Ammon's horn (tissue), 1 donor: ENCODE data around the gene PWP2.
"Not testable (repeated sequence)": the region's sequence is repeated elsewhere in the genome, so short reads cannot be mapped to it uniquely, and the experiment has no call there.

Experiments used
- DNase-seq: peaks from one replicate; pipeline ENCODE4 v3.0.0-alpha.2; 2016; ENCODE audit warnings: low spot score

PWP2 gene

GRCh38 chr21:44083631-44084291 is 23.4 kb upstream of the PWP2 start:
- no peak for DNase-seq

- no peak for DNase-seq
These were observed 22.5 kb upstream of the PWP2 start for GRCh38 chr21:44084496-44085241.

- DNase-seq: peak; percentile 92
These were observed 21.5 kb upstream of the PWP2 start for GRCh38 chr21:44085491-44086321.

- DNase-seq: no peak
These were observed 20.4 kb upstream of the PWP2 start for GRCh38 chr21:44086636-44087425.

- DNase-seq: peak; percentile 62
These were observed 19.5 kb upstream of the PWP2 start for GRCh38 chr21:44087426-44088400.

GRCh38 chr21:44088401-44088780 is 18.8 kb upstream of the PWP2 start:
- no peak for DNase-seq

- no peak for DNase-seq
These were observed 17.9 kb upstream of the PWP2 start for GRCh38 chr21:44089001-44089911.

- DNase-seq: no peak
These were observed 16.9 kb upstream of the PWP2 start for GRCh38 chr21:44090325-44090724.

- peak; percentile 48 for DNase-seq
These were observed 15.0 kb upstream of the PWP2 start for GRCh38 chr21:44092211-44092610.

GRCh38 chr21:44093761-44094160 is 13.4 kb upstream of the PWP2 start:
- no peak for DNase-seq

- no peak for DNase-seq
These were observed 12.4 kb upstream of the PWP2 start for GRCh38 chr21:44094832-44095231.

GRCh38 chr21:44098507-44098906 is 8.7 kb upstream of the PWP2 start:
- not testable (repeated sequence) for DNase-seq

GRCh38 chr21:44098964-44099363 is 8.2 kb upstream of the PWP2 start:
- not testable (repeated sequence) for DNase-seq

- DNase-seq: not testable (repeated sequence)
These were observed 390 bp downstream of the PWP2 start for GRCh38 chr21:44107589-44107988.

GRCh38 chr21:44113702-44114371 is 6.6 kb downstream of the PWP2 start:
- not testable (repeated sequence) for DNase-seq

GRCh38 chr21:44122131-44122530 is 14.9 kb downstream of the PWP2 start:
- not testable (repeated sequence) for DNase-seq

GRCh38 chr21:44127827-44128226 is 20.6 kb downstream of the PWP2 start:
- not testable (repeated sequence) for DNase-seq

- not testable (repeated sequence) for DNase-seq
These were observed 26.5 kb downstream of the PWP2 start for GRCh38 chr21:44133715-44134057.

- not testable (repeated sequence) for DNase-seq
These were observed 27.5 kb downstream of the PWP2 start for GRCh38 chr21:44134732-44135131.
